NCI-H187 (cell line): ENCODE data around the gene FAM187B.

Experiments
- DNase-seq, 2 experiments: peaks; one replicate each; lab custom pipeline; 2025; lab: John Stamatoyannopoulos, UW

Gene FAM187B

GRCh38 chr19:35178701-35179100 lies 49.8 kb downstream of the FAM187B start:
- DNase-seq, result no peak

- DNase-seq, result no peak
Observed at GRCh38 chr19:35177377-35178274, 50.9 kb downstream of the FAM187B start.

GRCh38 chr19:35176181-35176570 lies 52.4 kb downstream of the FAM187B start:
- DNase-seq, result no peak
